GM12878 (cell line): ENCODE measurements around the gene TRIM9. TPM values are rescaled to one million over a fixed set of nuclear protein-coding genes. Genes with fewer than 3 reads are reported as not detected.

Experiments
- ATAC-seq: fragments of 200-7000 bp; cut with Tn5 transposase; 3 replicates; pipeline ENCODE4 v1.9.1; 2020; ENCODE audit warnings: mild to moderate bottlenecking, moderate library complexity
- BruUV-seq: library from RNA; stranded (reverse); fragments of 400-500 nt; replicated peaks from 2 replicates; lab custom pipeline; 2021; lab: Mats Ljungman, UMichigan
- CTCF ChIA-PET: fragments of 300-600 bp; sonication (Branson Sonifier 250); formaldehyde crosslinking; extraction: SDS; loops from one replicate; lab custom pipeline; 2021; ENCODE audit warnings: inconsistent platforms; lab: Yijun Ruan, JAX
- POLR2A ChIA-PET: fragments of 350-600 bp; formaldehyde crosslinking; extraction: SDS; loops from one replicate; lab custom pipeline; 2021; ENCODE audit warnings: inconsistent platforms; lab: Charles Lee
- RAD21 ChIA-PET: fragments of 300-600 bp; sonication (Branson Sonifier 250); formaldehyde crosslinking; loops from one replicate; lab custom pipeline; 2023; ENCODE audit warnings: antibody characterized with exemption; ENCODE audit not compliant: unreplicated experiment; lab: Charles Lee
- SMC1A ChIA-PET: fragments of 300-600 bp; sonication (Branson Sonifier 250); formaldehyde crosslinking; loops from one replicate; lab custom pipeline; 2023; ENCODE audit not compliant: unreplicated experiment, uncharacterized antibody; lab: Charles Lee
- DNase-seq: peaks from one replicate; pipeline ENCODE4 v3.0.0-alpha.2; 2011; ENCODE audit warnings: low read depth, low spot score
- FAIRE-seq: peaks from 3 replicates; lab custom pipeline; 2011; peaks lifted over from hg19 to GRCh38; lab: Jason Lieb, UNC
- H2AFZ ChIP-seq: 2 replicates; pipeline ENCODE4 v1.6.0; 2011; ENCODE audit warnings: low read depth, low read length, control low read depth; ENCODE audit not compliant: control insufficient read depth
- H3K27ac ChIP-seq: 2 replicates; pipeline ENCODE4 v1.5.1; 2011; ENCODE audit warnings: control low read depth; ENCODE audit not compliant: control insufficient read depth, insufficient read depth
- H3K27me3 ChIP-seq, 2 experiments: replicated peaks in 1 of 2; 2 replicates each; pipeline versions ENCODE4 v1.6.0 to v1.6.1; 2011; ENCODE audit warnings: low read length in 1 of 2; ENCODE audit not compliant: control insufficient read depth in 2 of 2, insufficient read depth in 2 of 2
- H3K36me3 ChIP-seq, 2 experiments: 2 replicates each; pipeline ENCODE4 v1.5.1; 2011; ENCODE audit warnings: low read length in 1 of 2; ENCODE audit not compliant: control insufficient read depth in 2 of 2, insufficient read depth in 2 of 2
- H3K4me1 ChIP-seq: 2 replicates; pipeline ENCODE4 v1.6.1; 2011; ENCODE audit warnings: mild to moderate bottlenecking, low read length, moderate library complexity, mixed read lengths; ENCODE audit not compliant: control insufficient read depth, insufficient read depth
- H3K4me2 ChIP-seq: 2 replicates; pipeline ENCODE4 v1.6.0; 2011; ENCODE audit warnings: control low read depth; ENCODE audit not compliant: control insufficient read depth, insufficient read depth
- H3K4me3 ChIP-seq: fragments of 200-600 bp; sonication (generic); 2 replicates; pipeline ENCODE4 v1.5.1; 2016
- H3K79me2 ChIP-seq: 2 replicates; pipeline ENCODE4 v1.6.0; 2011; ENCODE audit warnings: low read length; ENCODE audit not compliant: control insufficient read depth, insufficient read depth
- H3K9ac ChIP-seq: 2 replicates; pipeline ENCODE4 v1.8.0; 2011; ENCODE audit warnings: low read length, control low read depth, mixed read lengths; ENCODE audit not compliant: control insufficient read depth, insufficient read depth
- H3K9me3 ChIP-seq: replicated peaks from 3 replicates; pipeline ENCODE4 v1.5.1; 2011; ENCODE audit warnings: mild to moderate bottlenecking, low read length; ENCODE audit not compliant: control insufficient read depth, insufficient read depth
- H4K20me1 ChIP-seq: 2 replicates; pipeline ENCODE4 v1.6.0; 2011; ENCODE audit not compliant: control insufficient read depth, insufficient read depth
- BACH1 ChIP-seq: fragments of 450-650 bp; IDR thresholded peaks from 2 replicates; pipeline ENCODE4 v1.6.1; 2017; ENCODE audit warnings: mild to moderate bottlenecking, borderline replicate concordance
- CHD2 ChIP-seq: IDR thresholded peaks from 2 replicates; pipeline ENCODE4 v1.6.1; 2011; ENCODE audit warnings: low read depth, low read length, improper control_type of control experiment, borderline replicate concordance
- FOXK2 ChIP-seq: fragments of 450-650 bp; IDR thresholded peaks from 2 replicates; pipeline ENCODE4 v1.6.1; 2017; ENCODE audit warnings: mild to moderate bottlenecking, moderate library complexity
- IRF4 ChIP-seq: IDR thresholded peaks from 2 replicates; pipeline ENCODE4 v1.6.1; 2011; ENCODE audit warnings: low read depth, low read length
- RBBP5 ChIP-seq: fragments of 200-600 bp; sonication (generic); conservative IDR thresholded peaks from 2 replicates; pipeline ENCODE4 v1.6.1; 2016
- STAT1 ChIP-seq: fragments of 450-650 bp; conservative IDR thresholded peaks from 2 replicates; pipeline ENCODE4 v1.6.1; 2014; ENCODE audit warnings: antibody characterized with exemption, mild to moderate bottlenecking
- SUZ12 ChIP-seq: fragments of 200-600 bp; sonication (generic); IDR thresholded peaks from one replicate; pipeline ENCODE4 v1.6.1; 2018; ENCODE audit warnings: antibody characterized with exemption, mild to moderate bottlenecking; ENCODE audit not compliant: unreplicated experiment
- TARDBP ChIP-seq: IDR thresholded peaks from 2 replicates; pipeline ENCODE4 v1.6.1; 2016; ENCODE audit warnings: borderline replicate concordance
- ZNF24 ChIP-seq: fragments of 450-650 bp; IDR thresholded peaks from 2 replicates; pipeline ENCODE4 v1.6.1; 2017; ENCODE audit warnings: antibody characterized with exemption, mild to moderate bottlenecking
- ZNF622 ChIP-seq: fragments of 450-650 bp; IDR thresholded peaks from 2 replicates; pipeline ENCODE4 v1.6.1; 2017; ENCODE audit warnings: mild to moderate bottlenecking, inconsistent platforms
- ZZZ3 ChIP-seq: IDR thresholded peaks from 2 replicates; pipeline ENCODE4 v1.6.1; 2011; ENCODE audit warnings: low read depth; ENCODE audit not compliant: control insufficient read depth, insufficient read length
- WGBS: methylation state at CpG from one replicate; pipeline ENCODE4 v1.1.6; 2016; ENCODE audit warnings: low lambda C conversion rate; ENCODE audit not compliant: insufficient replicate concordance, insufficient coverage; ENCODE audit errors: missing lambda C conversion rate; 5-methylcytosine and 5-hydroxymethylcytosine counted together
- in situ Hi-C: fragments of 300-500 bp; cut with MboI; formaldehyde crosslinking; loops from 9 replicates; pipeline ENCODE4 v1.14.3; 2018; ENCODE audit warnings: mixed read lengths
- intact Hi-C: fragments of 100-400 bp; cut with micrococcal nuclease; formaldehyde crosslinking; loops from one replicate; pipeline ENCODE4 v1.14.2; 2022; ENCODE audit not compliant: unreplicated experiment
- polyA plus RNA-seq, 11 experiments: library from polyadenylated mRNA; depleted of rRNA in 4 of 11; unstranded in 6 of 11; stranded (reverse) in 5 of 11; fragments of >200 nt; fragmentation: Nextera tagmentation in 4 of 11; fragmentation: Illumina TruSeq in 1 of 11; extraction: Ambion mirVana in 4 of 11; extraction: Trizol in 1 of 11; gene quantifications; 1 replicate in 1 of 11; 2 replicates in 10 of 11; pipeline versions ENCODE4 v1.2.1 to v1.2.3, GENCODE V29; 2011 to 2016; ENCODE audit warnings: inconsistent platforms in 2 of 11, missing spikeins in 2 of 11, low read depth in 1 of 11
- total RNA-seq, 4 experiments: library from RNA; depleted of rRNA in 3 of 4; stranded (reverse); fragments of >200 nt in 3 of 4; fragmentation: Illumina TruSeq in 1 of 4; extraction: Trizol in 1 of 4; gene quantifications; 2 replicates each; pipeline versions ENCODE4 v1.2.1 to v1.2.3, GENCODE V29; 2013 to 2021
- TF ChIP-seq, protein P1 (sequence below): IDR thresholded peaks from 2 replicates; pipeline ENCODE4 v1.6.1; 2012; ENCODE audit warnings: low read depth, low read length, improper control_type of control experiment
- TF ChIP-seq, protein P2 (sequence below): fragments of 150-350 bp; IDR thresholded peaks from 2 replicates; pipeline ENCODE4 v1.6.1; 2016; ENCODE audit warnings: low read depth, low read length

The TRIM9 gene
- total and polyA plus RNA-seq, 10 of the 15 experiments (the other 5 are each of a cell fraction or from before 2014, with no cell fraction given) = 0.04 to 0.18 (median 0.11) TPM; not detected in 2

DNA sequence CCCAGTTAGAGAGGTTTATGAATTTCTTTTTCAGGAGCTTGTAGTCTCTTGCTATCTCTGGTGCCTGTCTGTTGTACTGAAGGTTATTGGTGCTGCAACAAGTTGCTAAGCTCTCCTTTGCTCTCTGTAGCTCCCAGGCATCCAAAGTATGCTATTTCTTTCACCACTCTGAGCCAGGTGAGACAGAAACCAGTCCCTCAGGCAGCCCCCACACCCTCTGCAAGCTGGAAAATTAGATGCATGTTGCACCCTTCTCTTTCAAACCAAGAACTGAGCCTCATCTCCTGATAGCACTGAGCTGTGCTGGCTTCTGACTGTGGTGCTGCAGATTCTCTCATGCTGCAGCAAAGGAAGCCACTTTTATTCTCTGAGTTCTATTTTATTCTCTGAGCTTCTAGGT, 9.6 kb upstream of the TRIM9 start:
- Histone ChIP-seq H2AFZ (no peak overlapping the region), H4K20me1 (no peaks in the 10 kb centered on the region), H3K4me2 (no peak overlapping the region), H3K27me3 (no peaks in the 10 kb centered on the region; a peak in 1 of 4 replicates), H3K9me3 (no peaks in the 10 kb centered on the region), H3K4me1 (no peaks in the 10 kb centered on the region), H3K4me3 (no peak overlapping the region), H3K36me3 (no peaks in the 10 kb centered on the region), H3K9ac (no peak overlapping the region), H3K27ac (no peak overlapping the region), H3K79me2 (no peaks in the 10 kb centered on the region)
- no TSS peak for BruUV-seq
- TF ChIP-seq ZNF622 (no peak), CHD2 (no peak), RBBP5 (no peak), IRF4 (no peak), FOXK2 (no peak), ZZZ3 (no peak)
- FAIRE-seq = no peak
- intact Hi-C loops = no loop called here
- CTCF ChIA-PET = interaction anchor here (0.7 kb wide), 1 partner anchor 253 kb away, joined by 4 read pairs; no protein-coding TSS in a partner anchor
- SMC1A ChIA-PET = interaction anchor here (0.9 to 1.2 kb wide), 2 partner anchors 14 to 66 kb away, joined by 3 to 4 read pairs; no protein-coding TSS in a partner anchor
- in situ Hi-C loops = no loop called here
- DNase-seq = no peak
- no peak for ATAC-seq
- POLR2A ChIA-PET = no interaction called here
- RAD21 ChIA-PET = no interaction called here

DNA sequence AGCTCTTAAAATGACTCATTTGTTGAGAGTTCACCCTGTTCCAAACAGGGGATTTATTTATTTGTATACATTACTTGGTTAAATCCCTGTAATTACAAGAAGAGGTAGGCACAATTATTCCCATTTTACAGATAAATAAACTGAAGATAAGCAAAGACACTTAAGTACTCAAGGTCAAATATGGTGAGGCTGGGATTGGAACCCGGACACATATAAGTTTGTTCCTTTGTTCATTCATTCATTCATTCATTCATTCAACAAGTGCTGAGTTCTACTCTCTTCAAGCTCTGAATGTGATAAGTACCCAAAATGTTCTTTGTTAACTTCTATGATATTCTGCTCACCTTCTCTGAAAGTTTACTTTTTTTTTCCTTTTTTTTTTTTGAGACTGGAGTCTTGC, 2.4 kb upstream of the TRIM9 start:
- intact Hi-C loops = no loop called here
- POLR2A ChIA-PET = no interaction called here
- Histone ChIP-seq H3K79me2 (no peaks in the 10 kb centered on the region), H4K20me1 (no peaks in the 10 kb centered on the region), H3K4me2 (no peak overlapping the region), H3K36me3 (no peaks in the 10 kb centered on the region), H2AFZ (no peak overlapping the region), H3K9me3 (no peaks in the 10 kb centered on the region), H3K4me1 (peaks cover 16% of the 10 kb centered on the region), H3K27ac (no peak overlapping the region), H3K4me3 (no peak overlapping the region), H3K9ac (no peak overlapping the region)
- SMC1A ChIA-PET = no interaction called here
- 24% methylated on average over 1 of the region's 1 CpG for WGBS
- in situ Hi-C loops = no loop called here
- no TSS peak for BruUV-seq
- RAD21 ChIA-PET = no interaction called here
- no peak for DNase-seq
- FAIRE-seq = no peak
- CTCF ChIA-PET = no interaction called here
- no peak for ATAC-seq
- no peak for TF ChIP-seq TARDBP
- TF ChIP-seq BACH1 = no peak
- TF ChIP-seq, protein P1, sequence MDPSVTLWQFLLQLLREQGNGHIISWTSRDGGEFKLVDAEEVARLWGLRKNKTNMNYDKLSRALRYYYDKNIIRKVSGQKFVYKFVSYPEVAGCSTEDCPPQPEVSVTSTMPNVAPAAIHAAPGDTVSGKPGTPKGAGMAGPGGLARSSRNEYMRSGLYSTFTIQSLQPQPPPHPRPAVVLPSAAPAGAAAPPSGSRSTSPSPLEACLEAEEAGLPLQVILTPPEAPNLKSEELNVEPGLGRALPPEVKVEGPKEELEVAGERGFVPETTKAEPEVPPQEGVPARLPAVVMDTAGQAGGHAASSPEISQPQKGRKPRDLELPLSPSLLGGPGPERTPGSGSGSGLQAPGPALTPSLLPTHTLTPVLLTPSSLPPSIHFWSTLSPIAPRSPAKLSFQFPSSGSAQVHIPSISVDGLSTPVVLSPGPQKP = no peak
- peak; percentile 68 for TF ChIP-seq ZNF24
- TF ChIP-seq STAT1 = no peak
- TF ChIP-seq, protein P2, sequence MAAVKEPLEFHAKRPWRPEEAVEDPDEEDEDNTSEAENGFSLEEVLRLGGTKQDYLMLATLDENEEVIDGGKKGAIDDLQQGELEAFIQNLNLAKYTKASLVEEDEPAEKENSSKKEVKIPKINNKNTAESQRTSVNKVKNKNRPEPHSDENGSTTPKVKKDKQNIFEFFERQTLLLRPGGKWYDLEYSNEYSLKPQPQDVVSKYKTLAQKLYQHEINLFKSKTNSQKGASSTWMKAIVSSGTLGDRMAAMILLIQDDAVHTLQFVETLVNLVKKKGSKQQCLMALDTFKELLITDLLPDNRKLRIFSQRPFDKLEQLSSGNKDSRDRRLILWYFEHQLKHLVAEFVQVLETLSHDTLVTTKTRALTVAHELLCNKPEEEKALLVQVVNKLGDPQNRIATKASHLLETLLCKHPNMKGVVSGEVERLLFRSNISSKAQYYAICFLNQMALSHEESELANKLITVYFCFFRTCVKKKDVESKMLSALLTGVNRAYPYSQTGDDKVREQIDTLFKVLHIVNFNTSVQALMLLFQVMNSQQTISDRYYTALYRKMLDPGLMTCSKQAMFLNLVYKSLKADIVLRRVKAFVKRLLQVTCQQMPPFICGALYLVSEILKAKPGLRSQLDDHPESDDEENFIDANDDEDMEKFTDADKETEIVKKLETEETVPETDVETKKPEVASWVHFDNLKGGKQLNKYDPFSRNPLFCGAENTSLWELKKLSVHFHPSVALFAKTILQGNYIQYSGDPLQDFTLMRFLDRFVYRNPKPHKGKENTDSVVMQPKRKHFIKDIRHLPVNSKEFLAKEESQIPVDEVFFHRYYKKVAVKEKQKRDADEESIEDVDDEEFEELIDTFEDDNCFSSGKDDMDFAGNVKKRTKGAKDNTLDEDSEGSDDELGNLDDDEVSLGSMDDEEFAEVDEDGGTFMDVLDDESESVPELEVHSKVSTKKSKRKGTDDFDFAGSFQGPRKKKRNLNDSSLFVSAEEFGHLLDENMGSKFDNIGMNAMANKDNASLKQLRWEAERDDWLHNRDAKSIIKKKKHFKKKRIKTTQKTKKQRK = no peak
- no peak for TF ChIP-seq SUZ12
- TF ChIP-seq, all 136 proteins: peak for 1
- H3K27me3 ChIP-seq = peaks cover 16 to 20% of the 10 kb centered on the region in 2 experiments
